NCI-H774 (cell line): Measurements from ENCODE around the gene KCNN4.
"Not testable (repeated sequence)": the region's sequence is repeated elsewhere in the genome, so short reads cannot be mapped to it uniquely, and the experiment has no call there.

Source experiments
- DNase-seq: peaks from one replicate; lab custom pipeline; 2025; lab: John Stamatoyannopoulos, UW

KCNN4 gene

GRCh38 chr19:43774103-43774939, 6.5 kb downstream of the KCNN4 start:
- DNase-seq: no peak

- no peak for DNase-seq
Observed at GRCh38 chr19:43773725-43774102, 7.1 kb downstream of the KCNN4 start.

GRCh38 chr19:43769256-43769655, 11.5 kb downstream of the KCNN4 start:
- no peak for DNase-seq

- DNase-seq: no peak
Observed at GRCh38 chr19:43768273-43769050, 12.3 kb downstream of the KCNN4 start.

- no peak for DNase-seq
Observed at GRCh38 chr19:43767818-43768217, 13.0 kb downstream of the KCNN4 start.

GRCh38 chr19:43767316-43767715, 13.5 kb downstream of the KCNN4 start:
- no peak for DNase-seq

GRCh38 chr19:43766755-43767043, 14.1 kb downstream of the KCNN4 start:
- DNase-seq: no peak

GRCh38 chr19:43765109-43765876, 15.5 kb downstream of the KCNN4 start:
- DNase-seq: no peak

- DNase-seq: not testable (repeated sequence)
Observed at GRCh38 chr19:43764684-43765083, 16.1 kb downstream of the KCNN4 start.

- no peak for DNase-seq
Observed at GRCh38 chr19:43763473-43763939, 17.3 kb downstream of the KCNN4 start.

GRCh38 chr19:43762814-43763213, 18.0 kb downstream of the KCNN4 start:
- DNase-seq: no peak

GRCh38 chr19:43760941-43761340, 19.8 kb downstream of the KCNN4 start:
- no peak for DNase-seq

- no peak for DNase-seq
Observed at GRCh38 chr19:43759515-43759914, 21.3 kb downstream of the KCNN4 start.

- DNase-seq: peak; percentile 73
Observed at GRCh38 chr19:43755256-43755801, 25.4 kb downstream of the KCNN4 start.

GRCh38 chr19:43754503-43755255, 26.1 kb downstream of the KCNN4 start, which contains the start of gene SMG9:
Gene SMG9, minus strand, starts transcription at chr19:43754962. Its CDS starts 4,221 bp downstream, at chr19:43750741.
- DNase-seq: peak; percentile 97

- no peak for DNase-seq
Observed at GRCh38 chr19:43754253-43754502, 26.6 kb downstream of the KCNN4 start.

- no peak for DNase-seq
Observed at GRCh38 chr19:43752287-43752875, 28.4 kb downstream of the KCNN4 start.

- DNase-seq: no peak
Observed at GRCh38 chr19:43751466-43752220, 29.1 kb downstream of the KCNN4 start.

GRCh38 chr19:43749898-43750297, 30.9 kb downstream of the KCNN4 start:
- DNase-seq: no peak

GRCh38 chr19:43749152-43749551, 31.6 kb downstream of the KCNN4 start:
- no peak for DNase-seq

- no peak for DNase-seq
Observed at GRCh38 chr19:43748685-43749084, 32.1 kb downstream of the KCNN4 start.
